HG02642 (cell line): ENCODE results near the gene FBXO42.
A peak's percentile ranks its signal among the peaks of the same experiment; 100 is the strongest.

Experiments
- ATAC-seq: cut with Tn5 transposase; IDR thresholded peaks from one replicate; pipeline ENCODE4 v1.9.1; 2021; ENCODE audit warnings: mild to moderate bottlenecking; ENCODE audit not compliant: unreplicated experiment, poor library complexity

The FBXO42 gene

DNA sequence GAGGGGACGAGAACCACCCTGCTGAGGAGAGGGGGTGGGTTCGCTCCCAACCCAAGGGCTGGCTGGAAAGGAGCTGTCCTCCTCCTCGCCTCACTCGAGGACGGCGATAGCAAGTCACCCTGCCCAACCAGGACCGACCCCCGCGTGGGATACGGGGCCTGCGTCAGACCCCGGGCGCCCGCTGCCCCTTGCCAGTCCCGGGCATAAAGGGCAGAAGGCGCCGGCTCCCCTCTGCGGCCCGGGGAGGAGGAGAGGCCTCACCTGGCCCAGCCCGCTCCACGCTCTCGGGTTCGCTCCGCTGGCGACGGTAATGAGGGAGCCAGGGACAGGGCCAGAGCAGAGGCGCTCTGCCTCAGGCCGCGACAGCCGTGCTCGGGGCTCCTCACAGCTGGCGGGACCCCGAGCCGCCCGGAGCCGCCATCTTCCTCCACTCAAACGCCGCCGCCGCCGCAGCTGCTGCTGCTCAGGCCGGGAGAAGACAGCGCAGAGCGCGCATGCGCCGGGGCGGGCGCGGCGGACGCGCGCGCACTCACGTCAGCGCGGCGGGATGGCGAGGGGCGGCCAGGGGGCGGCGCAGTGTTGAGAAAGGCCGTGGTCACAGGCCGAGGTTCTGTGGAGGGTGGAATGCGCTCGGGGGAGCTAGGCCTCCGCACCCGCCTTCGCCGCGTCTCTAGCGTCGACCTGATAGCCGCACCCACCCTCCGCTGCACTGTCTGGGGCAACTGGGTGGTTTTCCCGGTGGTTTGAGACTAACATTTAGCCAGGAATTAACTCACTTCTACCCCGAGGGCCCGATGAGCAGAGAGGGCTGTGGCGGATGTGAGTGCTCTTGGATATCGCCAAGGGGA lies at the start of gene FBXO42:
Gene FBXO42 (minus strand): TSS at position 487 of the 848 bp plus-strand sequence. CDS start 37,062 bp downstream, outside the sequence.
- ATAC-seq, result peak; percentile 95

DNA sequence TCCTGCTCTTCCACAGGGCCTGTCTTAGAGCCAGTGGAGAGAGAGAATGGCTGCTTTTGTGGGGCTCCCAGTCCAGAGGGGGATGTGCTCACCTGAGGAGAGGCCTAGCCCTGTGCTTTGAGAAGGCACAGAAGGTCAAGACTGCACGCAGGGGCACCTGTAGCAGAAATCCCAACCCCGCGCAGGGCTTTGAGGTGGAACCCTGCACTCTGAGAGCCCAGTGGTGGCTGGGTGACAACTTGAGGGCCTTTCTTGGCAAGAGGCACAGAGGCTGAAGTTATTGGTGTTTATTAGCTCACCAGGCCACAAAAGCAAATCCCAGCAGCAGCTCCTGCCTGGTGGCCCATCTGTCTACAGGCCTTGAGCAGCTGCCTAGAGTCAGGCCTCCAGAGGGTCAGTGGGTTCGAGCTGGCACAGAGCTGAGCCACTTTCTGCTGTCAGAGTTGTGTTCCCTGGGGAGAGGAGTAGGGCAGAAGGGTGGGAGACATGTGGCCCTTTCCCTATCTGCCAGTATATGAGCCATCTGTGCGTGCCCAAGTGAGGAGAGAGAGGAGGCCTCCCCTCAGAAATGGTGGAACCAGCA lies 46.2 kb upstream of the FBXO42 start:
- ATAC-seq, result no peak

DNA sequence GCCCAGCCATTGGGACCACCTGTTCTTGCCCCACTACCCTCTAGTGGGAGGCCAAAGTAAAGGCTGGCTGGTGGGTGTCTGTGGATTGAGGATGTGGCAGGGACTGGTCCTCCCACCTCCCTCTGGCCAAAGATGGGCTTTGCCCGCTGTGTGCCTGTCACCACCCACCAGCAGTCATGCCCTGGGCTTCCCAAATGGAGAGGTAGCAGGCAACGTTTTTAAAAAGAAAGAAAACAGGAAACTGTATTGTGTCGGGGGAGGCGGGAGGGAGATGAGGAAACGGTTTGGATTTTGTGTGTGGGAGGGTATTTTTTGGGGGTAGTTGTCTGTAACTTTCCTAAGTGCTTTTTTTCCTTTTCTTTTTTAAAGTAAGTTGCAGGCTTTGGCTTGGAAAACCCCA lies 44.8 kb upstream of the FBXO42 start:
- no peak for ATAC-seq

DNA sequence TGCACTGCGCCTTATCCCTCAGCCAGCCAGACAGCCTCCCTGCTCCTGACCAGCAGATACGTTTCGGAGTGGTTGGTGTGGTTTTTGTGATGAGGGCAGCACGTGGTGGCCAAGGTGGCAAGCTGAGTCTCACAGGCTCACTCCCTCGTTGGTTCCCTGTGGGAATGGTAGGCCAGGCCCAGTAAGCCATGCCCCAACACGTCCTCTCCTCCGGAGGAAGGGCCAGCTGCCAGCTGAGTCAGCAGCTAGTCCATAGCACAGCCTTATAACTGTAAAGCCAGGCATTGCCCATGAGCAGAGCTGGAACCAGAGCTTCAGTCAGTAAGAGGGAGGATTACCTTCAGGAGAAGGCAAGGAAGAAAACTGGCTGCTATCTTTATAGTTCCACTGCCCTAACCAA lies 44.3 kb upstream of the FBXO42 start:
- no peak for ATAC-seq

GRCh38 chr1:16394977-16395376 lies 42.7 kb upstream of the FBXO42 start:
- no peak for ATAC-seq

GRCh38 chr1:16393570-16394521 lies 41.6 kb upstream of the FBXO42 start:
- ATAC-seq, result no peak

DNA sequence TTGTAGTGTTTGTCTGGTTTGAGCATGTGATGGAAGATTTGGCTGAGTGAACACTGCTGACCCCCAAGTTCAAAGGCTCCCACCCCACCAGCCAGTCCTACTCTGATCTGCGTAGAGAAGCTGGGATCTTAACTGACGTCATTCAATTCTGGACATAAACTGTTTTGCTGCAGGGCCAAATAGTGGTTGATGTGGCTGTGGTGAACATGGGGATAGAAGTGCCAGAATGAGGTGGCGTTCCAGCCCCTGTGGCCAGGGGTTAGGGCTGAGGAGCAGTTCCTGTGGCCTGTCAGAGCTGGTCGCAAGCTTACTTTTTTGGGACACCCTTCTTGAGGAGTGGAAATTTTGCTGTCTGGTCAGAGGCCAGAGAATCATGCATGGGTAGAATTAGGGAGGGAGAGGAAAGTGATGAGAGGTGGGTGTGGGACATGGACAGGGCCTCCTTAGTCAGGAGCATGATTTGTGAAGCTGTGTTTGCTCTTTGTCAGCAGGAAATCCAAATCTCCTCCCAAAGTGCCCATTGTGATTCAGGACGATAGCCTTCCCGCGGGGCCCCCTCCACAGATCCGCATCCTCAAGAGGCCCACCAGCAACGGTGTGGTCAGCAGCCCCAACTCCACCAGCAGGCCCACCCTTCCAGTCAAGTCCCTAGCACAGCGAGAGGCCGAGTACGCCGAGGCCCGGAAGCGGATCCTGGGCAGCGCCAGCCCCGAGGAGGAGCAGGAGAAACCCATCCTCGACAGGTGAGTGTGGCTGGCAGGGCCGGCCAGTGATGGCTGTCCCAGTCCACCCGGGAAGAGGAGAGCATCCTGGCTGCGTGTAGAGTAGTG lies 40.7 kb upstream of the FBXO42 start:
- no peak for ATAC-seq

DNA sequence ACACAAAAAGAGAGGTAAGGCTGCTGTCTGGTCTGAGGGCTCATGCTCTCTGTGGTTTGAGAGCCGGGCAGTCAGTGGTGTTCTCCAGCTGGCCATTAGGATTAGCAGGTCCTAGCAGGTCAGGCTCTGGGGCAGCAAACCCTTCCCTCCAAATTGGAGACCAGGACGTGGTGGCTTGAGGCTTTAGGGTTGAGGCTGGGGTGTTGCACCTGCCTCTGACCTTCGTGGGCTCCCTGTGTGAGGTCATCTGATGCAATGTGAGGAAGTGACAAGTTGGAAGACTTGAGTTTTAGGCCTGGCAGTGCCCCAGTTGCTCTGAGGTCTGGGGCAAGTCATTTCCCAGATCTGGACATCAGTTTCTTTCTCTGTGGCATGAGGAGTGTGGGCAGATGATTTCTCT lies 39.1 kb upstream of the FBXO42 start:
- no peak for ATAC-seq

DNA sequence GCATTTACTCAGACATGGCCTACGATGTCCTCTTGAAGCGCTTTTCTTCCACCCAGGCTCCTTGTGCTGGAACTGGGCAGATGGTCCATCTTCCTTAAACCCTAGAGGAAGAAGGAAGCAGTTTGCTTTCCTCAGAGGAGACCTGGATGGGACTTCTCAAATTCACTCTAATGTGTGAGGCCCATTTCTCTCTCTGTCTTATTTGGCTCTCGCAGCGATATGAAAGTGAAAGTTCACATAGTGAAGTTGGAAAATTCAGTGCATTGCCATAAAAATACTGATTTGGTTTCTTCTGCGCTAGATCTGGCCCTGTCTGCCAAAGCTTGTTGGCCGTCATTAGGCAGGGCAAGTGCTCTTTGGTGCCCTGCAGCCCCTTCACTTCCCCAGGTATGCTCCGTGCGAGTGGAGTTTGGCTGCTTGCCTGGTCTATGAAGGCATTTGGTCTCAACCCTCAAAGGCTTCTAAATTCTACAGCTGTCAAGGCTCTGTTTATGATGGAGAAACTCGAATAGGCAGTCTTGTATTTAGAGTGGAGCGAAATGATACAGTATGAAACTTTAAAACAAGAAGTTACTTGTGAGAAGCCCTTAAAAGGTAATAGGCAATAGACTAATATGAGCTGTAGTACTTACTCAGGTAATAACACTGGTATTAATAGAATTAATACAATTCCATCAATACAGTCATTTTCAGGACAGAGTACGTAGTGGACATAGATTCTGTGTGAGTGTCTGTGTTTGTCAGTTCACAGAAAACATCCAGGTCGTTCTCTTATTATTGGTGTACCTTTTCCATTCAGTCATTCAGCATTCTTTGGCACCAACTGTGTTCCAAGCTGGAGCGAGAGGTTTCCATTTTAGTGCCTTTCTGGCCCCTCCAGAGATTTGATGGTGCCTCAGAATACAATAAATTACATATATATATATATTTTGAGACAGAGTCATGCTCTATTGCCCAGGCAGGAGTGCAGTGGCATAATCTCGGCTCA lies 35.2 kb upstream of the FBXO42 start:
- ATAC-seq, result peak; percentile 46

GRCh38 chr1:16386454-16387113 lies 34.3 kb upstream of the FBXO42 start:
- peak; percentile 32 for ATAC-seq

DNA sequence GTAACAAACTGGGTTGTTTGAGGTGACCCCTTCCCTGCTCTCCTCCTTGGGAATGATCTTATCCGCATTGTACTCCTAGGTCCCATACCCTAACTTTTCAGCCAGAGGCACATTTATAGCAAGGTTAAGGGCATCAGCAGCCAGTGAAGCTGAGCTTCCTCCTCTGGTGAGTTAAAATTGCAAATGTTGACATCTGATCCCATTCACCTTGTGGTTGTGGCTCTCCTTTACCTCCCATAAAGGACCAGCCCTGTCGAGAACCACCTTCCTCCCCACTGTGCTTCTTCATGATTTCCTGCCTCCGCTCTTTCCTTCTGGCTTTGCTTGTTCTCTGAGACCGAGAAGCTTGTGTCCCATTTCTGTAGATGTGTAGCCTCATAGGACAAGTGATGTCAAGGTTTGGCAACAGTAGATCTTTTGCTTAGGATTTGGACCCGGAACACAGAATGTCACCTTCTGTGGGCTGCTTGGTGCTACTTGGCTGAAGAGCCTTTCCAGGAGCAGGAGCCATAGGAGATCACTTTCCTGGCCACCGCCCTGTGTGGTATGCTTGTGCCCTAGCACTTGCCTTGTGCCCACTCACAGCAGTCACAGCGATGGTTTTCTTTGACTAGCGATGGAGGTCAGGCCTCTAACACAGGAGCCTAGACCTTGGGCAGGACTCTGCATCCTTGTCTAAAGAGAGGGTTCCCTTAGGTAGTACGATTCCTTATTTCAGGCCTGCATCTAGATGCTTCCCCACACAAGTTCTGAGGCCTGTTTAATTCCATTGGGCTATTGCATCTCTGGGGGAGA lies 33.6 kb upstream of the FBXO42 start:
- no peak for ATAC-seq

- ATAC-seq, result no peak
Measured at GRCh38 chr1:16383888-16384287, 31.6 kb upstream of the FBXO42 start.

GRCh38 chr1:16380868-16381267 lies 28.6 kb upstream of the FBXO42 start:
- no peak for ATAC-seq

DNA sequence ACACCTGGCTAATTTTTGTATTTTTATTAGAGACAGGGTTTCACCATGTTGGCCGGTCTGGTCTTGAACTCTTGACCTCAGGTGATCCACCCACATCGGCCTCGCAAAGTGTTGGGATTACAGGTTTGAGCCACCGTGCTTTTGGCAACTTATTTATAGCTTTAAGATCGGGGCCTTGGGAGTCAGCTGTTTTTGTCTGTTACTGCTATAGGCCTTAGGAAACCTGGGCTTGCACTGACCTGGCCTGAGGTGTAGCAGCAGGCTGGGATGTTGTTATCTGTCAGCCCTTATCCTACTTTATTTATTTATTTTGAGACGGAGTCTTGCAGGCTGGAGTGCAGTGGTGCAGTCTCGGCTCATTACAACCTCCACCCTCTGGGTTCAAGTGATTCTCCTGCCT lies 26.2 kb upstream of the FBXO42 start:
- no peak for ATAC-seq

DNA sequence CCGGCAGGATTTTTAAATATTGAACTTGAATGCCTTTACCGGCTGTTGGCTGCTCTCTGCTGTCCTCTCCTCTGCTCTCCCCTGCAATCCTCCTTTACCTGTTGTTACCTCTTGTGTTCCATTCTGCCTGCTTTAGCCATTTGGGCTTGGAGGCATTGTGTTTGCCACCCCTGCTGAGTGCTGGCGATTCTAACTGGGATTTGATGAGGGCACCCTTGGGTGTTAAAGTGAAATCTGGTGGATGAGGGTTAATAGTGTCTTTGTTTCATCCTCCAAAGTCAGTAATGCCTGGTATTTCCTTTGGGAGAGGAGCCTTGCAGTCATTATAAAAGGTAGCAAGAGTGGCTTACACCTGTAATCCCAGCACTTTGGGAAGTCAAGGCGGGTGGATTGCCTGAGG lies 24.7 kb upstream of the FBXO42 start:
- no peak for ATAC-seq

- no peak for ATAC-seq
Measured at GRCh38 chr1:16375521-16376340, 23.5 kb upstream of the FBXO42 start.

DNA sequence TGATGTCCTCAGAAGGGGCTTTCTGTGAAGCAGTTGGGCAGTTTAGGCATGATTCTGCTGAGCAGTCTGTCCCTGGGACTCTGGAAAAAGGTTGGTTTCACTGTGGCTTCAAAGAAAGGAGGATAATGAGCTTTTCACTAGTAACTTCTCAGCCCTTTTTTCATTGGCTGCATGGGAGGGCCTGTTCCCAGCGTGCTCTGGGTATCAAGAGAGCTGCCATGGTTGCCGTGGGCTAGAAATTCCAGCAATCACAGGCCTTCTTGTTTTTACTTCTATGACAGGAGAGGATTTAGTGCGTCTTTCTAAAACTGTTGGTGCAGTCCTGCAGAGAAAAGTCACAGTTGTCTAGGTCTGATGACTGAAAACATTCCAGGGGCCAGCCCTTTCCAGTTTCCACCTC lies 22.0 kb upstream of the FBXO42 start:
- no peak for ATAC-seq
